ENCODE data around the gene KDM4E. TPM values are rescaled to one million over a fixed set of nuclear protein-coding genes. Genes with fewer than 3 reads are reported as not detected.
A peak's percentile ranks its signal among the peaks of the same experiment; 100 is the strongest.

The KDM4E gene
- total RNA-seq, 4 donors from 2014 or later, result not detected

DNA sequence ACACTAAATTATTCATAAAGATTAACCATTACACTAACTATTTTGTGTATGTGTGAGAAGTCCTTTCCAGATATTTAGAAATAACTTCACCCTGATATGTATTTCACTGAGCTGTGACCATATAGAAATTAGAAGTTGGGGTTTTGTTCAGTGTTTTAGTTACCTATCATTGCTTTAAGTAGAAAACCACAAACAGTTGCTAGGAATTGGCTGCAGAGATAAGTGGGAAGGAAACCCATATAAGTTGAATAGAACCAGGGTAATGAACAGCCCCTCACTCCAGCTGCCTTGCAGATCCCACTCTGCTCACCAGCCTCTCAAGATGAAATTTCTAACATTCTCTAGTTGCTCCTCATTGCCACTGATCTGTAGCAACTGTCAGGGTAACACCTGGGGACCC lies 51.9 kb downstream of the KDM4E start:
- Histone ChIP-seq H3K27ac (peak overlapping the region in 1 of 2 donors; percentile 53), H3K36me3 (no peaks in the 10 kb centered on the region), H3K9me3 (no peaks in the 10 kb centered on the region), H3K4me1 (peaks cover 10 to 14% of the 10 kb centered on the region in 2 donors), H3K4me3 (no peak overlapping the region), H3K27me3 (no peaks in the 10 kb centered on the region)
- intact Hi-C loops (cut with DNase I; ENCODE audit: low total_unique reads), result no loop called here
- no peak for TF ChIP-seq POLR2A (IDR thresholded peaks at IDR 0.05)
- TF ChIP-seq, protein P1, sequence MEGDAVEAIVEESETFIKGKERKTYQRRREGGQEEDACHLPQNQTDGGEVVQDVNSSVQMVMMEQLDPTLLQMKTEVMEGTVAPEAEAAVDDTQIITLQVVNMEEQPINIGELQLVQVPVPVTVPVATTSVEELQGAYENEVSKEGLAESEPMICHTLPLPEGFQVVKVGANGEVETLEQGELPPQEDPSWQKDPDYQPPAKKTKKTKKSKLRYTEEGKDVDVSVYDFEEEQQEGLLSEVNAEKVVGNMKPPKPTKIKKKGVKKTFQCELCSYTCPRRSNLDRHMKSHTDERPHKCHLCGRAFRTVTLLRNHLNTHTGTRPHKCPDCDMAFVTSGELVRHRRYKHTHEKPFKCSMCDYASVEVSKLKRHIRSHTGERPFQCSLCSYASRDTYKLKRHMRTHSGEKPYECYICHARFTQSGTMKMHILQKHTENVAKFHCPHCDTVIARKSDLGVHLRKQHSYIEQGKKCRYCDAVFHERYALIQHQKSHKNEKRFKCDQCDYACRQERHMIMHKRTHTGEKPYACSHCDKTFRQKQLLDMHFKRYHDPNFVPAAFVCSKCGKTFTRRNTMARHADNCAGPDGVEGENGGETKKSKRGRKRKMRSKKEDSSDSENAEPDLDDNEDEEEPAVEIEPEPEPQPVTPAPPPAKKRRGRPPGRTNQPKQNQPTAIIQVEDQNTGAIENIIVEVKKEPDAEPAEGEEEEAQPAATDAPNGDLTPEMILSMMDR (IDR thresholded peaks at IDR 0.05), result no peak
- DNase-seq, result no peak

Other genes starting within 250 kb of the KDM4E start
- 10 to 100 TPM; 11.5 to 67.2 (median 56.9) TPM for gene CWC15, start 51.7 kb upstream of the KDM4E start, total RNA-seq
- gene KDM4D, start 51.5 kb upstream of the KDM4E start, total RNA-seq, result 1 to 10 TPM in 1 of 4 donors, under 1 TPM in 2, not detected in 1; under 0.01 to 1.9 (median 0.70) TPM
- not detected for gene KDM4F, start 24.2 kb downstream of the KDM4E start, total RNA-seq
- 10 to 100 TPM; 24.3 to 70.6 (median 32.9) TPM for gene SRSF8, start 41.7 kb downstream of the KDM4E start, total RNA-seq
- gene ENDOD1, start 64.6 kb downstream of the KDM4E start, total RNA-seq, result 10 to 100 TPM; 35.0 to 82.9 (median 60.0) TPM
- gene SESN3, start 205.9 kb downstream of the KDM4E start, total RNA-seq, result 100 to 1,000 TPM in 1 of 4 donors, 10 to 100 TPM in 3; 19.7 to 188 (median 39.3) TPM

Measured in uterus (tissue), 4 donors.